Measurements from ENCODE around the gene PTPRA. TPM values are rescaled to one million over a fixed set of nuclear protein-coding genes. Genes with fewer than 3 reads are reported as not detected.

The PTPRA gene
- total and polyA plus RNA-seq, 2 of the 8 experiments (the other 6 are each of a cell fraction or from before 2014, with no cell fraction given), result 47.7 to 51.3 TPM

GRCh38 chr20:2833761-2834160, 39.5 kb upstream of the PTPRA start (continued):
- no peak for TF ChIP-seq CTCF (IDR thresholded peaks at IDR 0.05; ENCODE audit: control extremely low read depth in 1 of 3, insufficient read depth in 1 of 3, low read depth in 1 of 3, low read length in 3 of 3)
- no peak for TF ChIP-seq HDAC2 (IDR thresholded peaks at IDR 0.05; ENCODE audit: borderline replicate concordance in 1 of 2, low read depth in 2 of 2, low read length in 2 of 2)
- TF ChIP-seq TAF7 (optimal IDR thresholded peaks at IDR 0.05; ENCODE audit: borderline replicate concordance, low read depth, low read length), result no peak
- TF ChIP-seq POLR2A (IDR thresholded peaks at IDR 0.05; ENCODE audit: control extremely low read depth in 1 of 2, low read depth in 2 of 2, low read length in 2 of 2), result no peak
- TF ChIP-seq SIRT6 (IDR thresholded peaks at IDR 0.05; ENCODE audit: low read length), result no peak
- no peak for TF ChIP-seq RXRA (IDR thresholded peaks at IDR 0.05; ENCODE audit: insufficient read depth, low read depth, low read length)
- no peak for TF ChIP-seq ZNF274 (IDR thresholded peaks at IDR 0.05; ENCODE audit: borderline replicate concordance, extremely low read depth, low read length)
- TF ChIP-seq CHD2 (IDR thresholded peaks at IDR 0.05; ENCODE audit: low read length), result no peak
- no peak for TF ChIP-seq RBBP5 (IDR thresholded peaks at IDR 0.05; ENCODE audit: borderline replicate concordance, low read depth, low read length)
- TF ChIP-seq CTBP2 (IDR thresholded peaks at IDR 0.05; ENCODE audit: borderline replicate concordance, insufficient read depth, insufficient read length, low read length), result no peak
